Thyroid gland (tissue), 4 donors: ENCODE results near the gene GPR89A. TPM values are rescaled to one million over a fixed set of nuclear protein-coding genes. Genes with fewer than 3 reads are reported as not detected.
A peak's percentile ranks its signal among the peaks of the same experiment; 100 is the strongest.
"Not testable (repeated sequence)": the region's sequence is repeated elsewhere in the genome, so short reads cannot be mapped to it uniquely, and the experiment has no call there.

Experiments
- DNase-seq, 2 donors: peaks; one replicate each; pipeline ENCODE4 v3.0.0-alpha.2; 2019
- H3K27ac ChIP-seq, 3 donors: fragments of 200-600 bp; sonication (generic); 1 replicate in 2 of 3; 2 replicates in 1 of 3; pipeline ENCODE4 v1.5.1; 2016 to 2019; ENCODE audit warnings: mild to moderate bottlenecking in 1 of 3, moderate library complexity in 1 of 3
- H3K27me3 ChIP-seq: fragments of 200-600 bp; sonication (generic); one replicate; pipeline ENCODE4 v1.5.1; 2019
- H3K36me3 ChIP-seq, 2 donors: fragments of 200-600 bp; sonication (generic); one replicate each; pipeline ENCODE4 v1.5.1; 2016 to 2019
- H3K4me1 ChIP-seq, 2 donors: fragments of 200-600 bp; sonication (generic); one replicate each; pipeline ENCODE4 v1.5.1; 2017 to 2019
- H3K4me3 ChIP-seq, 3 donors: fragments of 200-600 bp; sonication (generic); replicated peaks in 1 of 3; 1 replicate in 2 of 3; 2 replicates in 1 of 3; pipeline ENCODE4 v1.5.1; 2016; ENCODE audit warnings: mild to moderate bottlenecking in 1 of 3
- H3K9me3 ChIP-seq: fragments of 200-600 bp; sonication (generic); one replicate; pipeline ENCODE4 v1.5.1; 2017
- CTCF ChIP-seq, 6 experiments: fragments of 200-600 bp in 3 of 6; fragments of 450-650 bp in 3 of 6; sonication (generic) in 3 of 6; IDR thresholded peaks; one replicate each; pipeline ENCODE4 v1.5.1; 2016 to 2019; ENCODE audit warnings: antibody characterized with exemption in 6 of 6, mild to moderate bottlenecking in 2 of 6, inconsistent platforms in 1 of 6, moderate library complexity in 1 of 6
- POLR2A ChIP-seq, 2 donors: fragments of 450-650 bp; IDR thresholded peaks; one replicate each; pipeline ENCODE4 v1.6.1; 2017; ENCODE audit warnings: antibody characterized with exemption in 2 of 2, mild to moderate bottlenecking in 2 of 2, moderate library complexity in 1 of 2
- WGBS, 2 donors: methylation state at CpG; one replicate each; pipeline ENCODE4 v1.1.5; 2017; 5-methylcytosine and 5-hydroxymethylcytosine counted together
- intact Hi-C: fragments of 100-400 bp; cut with DNase I; formaldehyde crosslinking; loops from one replicate; pipeline ENCODE4 v1.15.1; 2023
- total RNA-seq, 4 donors: library from RNA; depleted of rRNA; stranded (reverse); fragments of >200 nt; gene quantifications; one replicate each; pipeline ENCODE4 v1.2.3, GENCODE V29; 2016

Gene GPR89A
- total RNA-seq, 4 donors from 2014 or later: 23.1 to 41.8 (median 32.7) TPM

GRCh38 chr1:145670995-145671745 lies 63.4 kb downstream of the GPR89A start:
- WGBS, 2 donors: 88 to 94% methylated on average over 2 of the region's 3 CpGs
- H3K4me1 ChIP-seq, H3K27ac ChIP-seq, DNase-seq, H3K4me3 ChIP-seq, intact Hi-C loops, H3K27me3 ChIP-seq, H3K36me3 ChIP-seq, H3K9me3 ChIP-seq: not testable (repeated sequence)

- DNase-seq, H3K9me3 ChIP-seq, H3K4me1 ChIP-seq, H3K27me3 ChIP-seq, H3K4me3 ChIP-seq, H3K36me3 ChIP-seq, H3K27ac ChIP-seq, intact Hi-C loops: not testable (repeated sequence)
- WGBS, 2 donors: no CpG with 5 or more reads among the region's 1 CpG
These were observed 65.4 kb downstream of the GPR89A start for GRCh38 chr1:145673217-145673616.

DNA sequence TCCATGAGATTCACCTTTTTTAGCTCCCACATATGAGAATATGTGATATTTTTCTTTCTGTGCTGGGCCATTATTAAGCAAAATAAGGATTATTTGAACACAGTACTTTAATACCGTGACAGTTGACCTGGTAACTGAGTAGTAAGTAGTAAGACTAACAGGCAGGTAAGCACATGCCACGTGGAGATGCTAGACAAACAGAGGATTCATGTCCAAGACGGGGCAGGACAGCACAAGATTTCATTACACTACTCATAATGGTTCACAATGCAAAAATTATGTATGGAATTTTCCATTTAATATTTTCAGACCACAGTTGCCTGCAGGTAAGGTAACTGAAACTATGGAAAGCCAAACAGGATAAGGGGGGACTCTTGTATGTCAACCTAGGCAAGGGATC lies 77.1 kb downstream of the GPR89A start:
- H3K27me3 ChIP-seq, H3K27ac ChIP-seq, intact Hi-C loops, H3K9me3 ChIP-seq, DNase-seq, H3K36me3 ChIP-seq, H3K4me3 ChIP-seq, H3K4me1 ChIP-seq: not testable (repeated sequence)
- 100% methylated on average over 2 of the region's 3 CpGs; no CpG with 5 or more reads in 1 of the 2 donors for WGBS, 2 donors

GRCh38 chr1:145686078-145686477 lies 78.3 kb downstream of the GPR89A start:
- WGBS, 2 donors: 92 to 100% methylated on average over 1 of the region's 1 CpG
- H3K9me3 ChIP-seq: not testable (repeated sequence)

DNA sequence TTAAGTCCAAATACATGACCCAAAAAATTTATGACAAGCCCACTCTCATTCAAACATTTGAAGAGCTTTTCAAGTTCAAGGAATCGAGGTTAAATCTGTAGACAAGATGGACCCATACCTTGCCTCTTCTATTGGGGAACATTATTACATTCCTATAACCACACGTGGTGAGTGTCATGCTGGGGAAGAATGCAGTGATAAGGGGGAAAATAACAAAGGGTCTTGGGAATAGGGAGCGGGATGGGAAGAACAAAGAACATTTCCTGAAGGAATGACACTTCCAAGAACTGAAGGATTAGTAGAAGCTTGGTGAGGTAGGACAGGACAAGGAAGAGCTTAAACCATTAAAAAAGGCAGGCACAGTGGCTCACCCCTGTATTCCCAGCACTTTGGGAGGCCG lies 80.5 kb downstream of the GPR89A start:
- H3K36me3 ChIP-seq: no peaks in the 10 kb centered on the region
- H3K9me3 ChIP-seq: no peaks in the 10 kb centered on the region
- H3K4me3 ChIP-seq: no peak overlapping the region
- no peak for DNase-seq
- intact Hi-C loops: no loop called here
- no peak for TF ChIP-seq CTCF (IDR thresholded peaks at IDR 0.05)
- TF ChIP-seq POLR2A (IDR thresholded peaks at IDR 0.05): no peak
- peaks cover 0 to 12% of the 10 kb centered on the region in 2 donors for H3K4me1 ChIP-seq
- H3K27me3 ChIP-seq: no peaks in the 10 kb centered on the region
- 76 to 80% methylated on average over 4 of the region's 4 CpGs for WGBS, 2 donors
- no peak overlapping the region for H3K27ac ChIP-seq

More at GRCh38 chr1:145686078-145686477, 78.3 kb downstream of the GPR89A start:
- intact Hi-C loops, H3K4me1 ChIP-seq, DNase-seq, H3K27me3 ChIP-seq, H3K36me3 ChIP-seq, H3K27ac ChIP-seq, H3K4me3 ChIP-seq: not testable (repeated sequence)

- DNase-seq: no peak
- WGBS, 2 donors: 94 to 97% methylated on average over 6 of the region's 6 CpGs
- no peaks in the 10 kb centered on the region for H3K36me3 ChIP-seq
- H3K27me3 ChIP-seq: no peaks in the 10 kb centered on the region
- H3K9me3 ChIP-seq: no peaks in the 10 kb centered on the region
- H3K4me1 ChIP-seq: peaks cover 0 to 12% of the 10 kb centered on the region in 2 donors
- intact Hi-C loops: no loop called here
- no peak overlapping the region for H3K4me3 ChIP-seq
- no peak overlapping the region for H3K27ac ChIP-seq
- TF ChIP-seq POLR2A (IDR thresholded peaks at IDR 0.05): no peak
- no peak for TF ChIP-seq CTCF (IDR thresholded peaks at IDR 0.05)
These were observed 81.1 kb downstream of the GPR89A start for GRCh38 chr1:145688924-145689323.

- H3K36me3 ChIP-seq: no peaks in the 10 kb centered on the region
- TF ChIP-seq CTCF (IDR thresholded peaks at IDR 0.05) (no peak), POLR2A (IDR thresholded peaks at IDR 0.05) (no peak)
- H3K27ac ChIP-seq: peak overlapping the region in 1 of 3 donors; percentile 7
- no peaks in the 10 kb centered on the region for H3K27me3 ChIP-seq
- no peak for DNase-seq
- intact Hi-C loops: no loop called here
- 92 to 93% methylated on average over 6 of the region's 6 CpGs for WGBS, 2 donors
- peaks cover 0 to 12% of the 10 kb centered on the region in 2 donors for H3K4me1 ChIP-seq
- H3K4me3 ChIP-seq: no peak overlapping the region
- no peaks in the 10 kb centered on the region for H3K9me3 ChIP-seq
These were observed 82.1 kb downstream of the GPR89A start for GRCh38 chr1:145689922-145690321.
